GM12874 (cell line): Measurements from ENCODE around the gene LIN37.

Experiments used
- TF ChIP-seq, protein P1 (sequence below): IDR thresholded peaks from 2 replicates; pipeline ENCODE4 v1.5.1; 2011; ENCODE audit warnings: low read depth, mild to moderate bottlenecking, control low read depth, low read length, moderate library complexity; ENCODE audit not compliant: insufficient read depth

Gene LIN37

DNA sequence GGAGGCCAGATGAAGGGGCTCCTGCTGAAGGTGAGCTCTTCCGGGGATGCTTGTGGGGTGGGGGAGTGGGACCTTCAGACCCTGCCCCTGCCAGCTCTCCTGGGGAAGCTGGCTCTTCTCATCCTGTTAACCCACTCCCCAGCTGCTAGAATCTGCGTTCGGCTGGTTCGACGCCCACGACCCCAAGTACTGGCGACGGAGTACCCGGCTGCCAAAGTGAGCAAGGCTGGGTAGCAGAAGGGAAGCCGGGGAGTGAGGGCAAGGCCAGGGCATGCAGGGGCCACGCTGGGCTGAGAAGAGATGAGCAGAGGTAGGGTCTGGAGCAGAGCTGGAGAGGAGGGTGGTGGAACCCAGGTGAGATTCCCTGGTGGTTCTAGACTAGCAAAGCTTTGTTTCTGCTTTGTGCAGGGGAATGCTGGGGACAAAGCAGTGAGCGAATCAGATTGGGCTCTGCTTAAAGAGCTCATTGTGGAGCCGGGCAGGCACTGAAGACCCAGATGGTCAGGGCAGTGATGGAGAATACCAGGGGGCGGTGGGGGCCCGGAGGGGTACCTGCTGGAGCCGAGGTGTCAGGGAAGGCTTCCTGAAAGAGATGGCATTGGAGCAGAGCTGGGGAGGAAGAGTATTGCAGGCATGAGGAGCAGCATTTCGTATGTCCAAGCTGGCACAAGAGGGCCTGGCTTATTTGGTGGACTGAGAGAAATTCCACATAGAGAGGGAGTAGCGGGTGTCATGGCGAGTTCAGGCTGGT lies 20.2 kb upstream of the LIN37 start:
- TF ChIP-seq, protein P1, sequence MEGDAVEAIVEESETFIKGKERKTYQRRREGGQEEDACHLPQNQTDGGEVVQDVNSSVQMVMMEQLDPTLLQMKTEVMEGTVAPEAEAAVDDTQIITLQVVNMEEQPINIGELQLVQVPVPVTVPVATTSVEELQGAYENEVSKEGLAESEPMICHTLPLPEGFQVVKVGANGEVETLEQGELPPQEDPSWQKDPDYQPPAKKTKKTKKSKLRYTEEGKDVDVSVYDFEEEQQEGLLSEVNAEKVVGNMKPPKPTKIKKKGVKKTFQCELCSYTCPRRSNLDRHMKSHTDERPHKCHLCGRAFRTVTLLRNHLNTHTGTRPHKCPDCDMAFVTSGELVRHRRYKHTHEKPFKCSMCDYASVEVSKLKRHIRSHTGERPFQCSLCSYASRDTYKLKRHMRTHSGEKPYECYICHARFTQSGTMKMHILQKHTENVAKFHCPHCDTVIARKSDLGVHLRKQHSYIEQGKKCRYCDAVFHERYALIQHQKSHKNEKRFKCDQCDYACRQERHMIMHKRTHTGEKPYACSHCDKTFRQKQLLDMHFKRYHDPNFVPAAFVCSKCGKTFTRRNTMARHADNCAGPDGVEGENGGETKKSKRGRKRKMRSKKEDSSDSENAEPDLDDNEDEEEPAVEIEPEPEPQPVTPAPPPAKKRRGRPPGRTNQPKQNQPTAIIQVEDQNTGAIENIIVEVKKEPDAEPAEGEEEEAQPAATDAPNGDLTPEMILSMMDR, result no peak

DNA sequence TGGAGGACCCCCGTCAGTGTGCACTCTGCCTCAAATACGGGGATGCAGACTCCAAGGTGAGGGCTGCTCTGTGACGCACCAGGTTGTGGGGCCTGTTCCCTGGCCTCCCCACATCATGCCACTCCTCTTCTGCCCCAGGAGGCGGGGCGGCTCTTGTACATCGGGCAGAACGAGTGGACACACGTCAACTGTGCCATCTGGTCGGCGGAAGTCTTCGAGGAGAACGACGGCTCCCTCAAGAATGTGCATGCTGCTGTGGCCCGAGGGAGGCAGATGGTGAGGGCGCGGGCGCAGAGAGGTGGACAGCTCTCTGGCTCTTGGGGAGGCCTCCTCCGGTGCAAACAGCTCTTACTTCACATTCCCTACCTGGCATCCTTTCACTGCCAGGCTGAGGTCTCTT lies 19.4 kb upstream of the LIN37 start:
- TF ChIP-seq, protein P1, result no peak

DNA sequence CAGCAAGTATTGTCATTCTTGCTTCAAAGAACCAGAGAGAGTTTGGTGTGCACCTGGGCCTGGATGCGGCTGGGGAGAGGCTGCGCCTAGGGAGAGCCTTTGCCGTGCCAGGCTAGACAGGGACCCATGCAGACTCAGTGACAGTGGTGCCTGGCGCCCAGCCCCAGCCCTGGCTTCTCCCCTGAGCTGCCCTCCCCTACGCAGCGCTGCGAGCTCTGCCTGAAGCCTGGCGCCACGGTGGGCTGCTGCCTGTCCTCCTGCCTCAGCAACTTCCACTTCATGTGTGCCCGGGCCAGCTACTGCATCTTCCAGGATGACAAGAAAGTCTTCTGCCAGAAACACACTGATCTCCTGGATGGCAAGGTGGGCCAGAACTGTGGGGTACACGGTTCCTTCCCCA lies 18.6 kb upstream of the LIN37 start:
- TF ChIP-seq, protein P1, result no peak

DNA sequence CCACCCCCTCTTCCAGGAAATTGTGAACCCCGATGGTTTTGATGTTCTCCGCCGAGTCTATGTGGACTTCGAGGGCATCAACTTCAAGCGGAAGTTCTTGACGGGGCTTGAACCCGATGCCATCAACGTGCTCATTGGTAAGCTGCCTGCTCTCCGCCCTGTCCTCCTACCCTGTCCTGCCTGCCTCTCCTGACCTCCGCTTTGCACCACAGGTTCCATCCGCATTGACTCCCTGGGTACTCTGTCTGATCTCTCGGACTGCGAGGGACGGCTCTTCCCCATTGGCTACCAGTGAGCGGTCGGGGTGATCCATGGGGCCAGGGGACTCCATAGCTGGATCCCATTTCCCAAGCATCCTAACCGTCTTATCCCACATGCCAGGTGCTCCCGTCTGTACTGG lies 18.1 kb upstream of the LIN37 start:
- TF ChIP-seq, protein P1, result no peak

DNA sequence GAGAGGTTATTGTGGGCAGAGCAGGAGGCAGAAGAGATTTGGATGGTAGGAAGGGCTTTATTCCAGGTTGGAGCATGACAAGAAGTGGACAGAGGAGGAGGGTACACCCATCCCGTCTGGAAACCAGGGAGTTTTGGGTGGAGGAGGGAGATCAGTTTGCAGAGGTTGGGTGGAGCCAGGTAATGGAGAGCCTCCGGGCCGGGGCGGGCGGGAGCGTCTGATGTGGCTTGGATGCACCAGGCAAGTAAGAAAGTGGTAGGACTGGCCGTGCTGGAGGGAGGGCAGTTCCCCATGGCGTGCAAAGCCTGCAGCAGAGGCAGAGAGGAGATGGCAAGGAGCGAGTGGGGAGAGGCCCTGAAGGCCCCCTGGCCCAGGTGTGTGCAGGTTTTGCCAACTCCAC lies 17.0 kb upstream of the LIN37 start:
- TF ChIP-seq, protein P1, result no peak

DNA sequence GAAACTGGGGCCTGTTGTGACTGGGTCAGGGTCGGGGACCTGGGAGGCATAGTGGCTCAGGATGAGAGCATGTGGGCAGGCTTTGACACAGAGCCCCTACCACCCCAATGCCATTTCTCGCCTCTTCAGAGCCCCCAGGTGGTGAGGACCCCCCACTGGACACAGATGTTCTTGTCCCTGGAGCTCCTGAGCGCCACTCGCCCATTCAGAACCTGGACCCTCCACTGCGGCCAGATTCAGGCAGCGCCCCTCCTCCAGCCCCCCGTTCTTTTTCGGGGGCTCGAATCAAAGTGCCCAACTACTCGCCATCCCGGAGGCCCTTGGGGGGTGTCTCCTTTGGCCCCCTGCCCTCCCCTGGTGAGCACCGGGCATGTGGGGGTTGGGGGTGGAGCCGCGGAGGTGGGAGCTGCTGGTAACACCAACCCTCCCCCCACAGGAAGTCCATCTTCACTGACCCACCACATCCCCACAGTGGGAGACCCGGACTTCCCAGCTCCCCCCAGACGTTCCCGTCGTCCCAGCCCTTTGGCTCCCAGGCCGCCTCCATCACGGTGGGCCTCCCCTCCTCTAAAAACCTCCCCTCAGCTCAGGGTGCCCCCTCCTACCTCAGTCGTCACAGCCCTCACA lies 16.5 kb upstream of the LIN37 start:
- TF ChIP-seq, protein P1, result no peak

DNA sequence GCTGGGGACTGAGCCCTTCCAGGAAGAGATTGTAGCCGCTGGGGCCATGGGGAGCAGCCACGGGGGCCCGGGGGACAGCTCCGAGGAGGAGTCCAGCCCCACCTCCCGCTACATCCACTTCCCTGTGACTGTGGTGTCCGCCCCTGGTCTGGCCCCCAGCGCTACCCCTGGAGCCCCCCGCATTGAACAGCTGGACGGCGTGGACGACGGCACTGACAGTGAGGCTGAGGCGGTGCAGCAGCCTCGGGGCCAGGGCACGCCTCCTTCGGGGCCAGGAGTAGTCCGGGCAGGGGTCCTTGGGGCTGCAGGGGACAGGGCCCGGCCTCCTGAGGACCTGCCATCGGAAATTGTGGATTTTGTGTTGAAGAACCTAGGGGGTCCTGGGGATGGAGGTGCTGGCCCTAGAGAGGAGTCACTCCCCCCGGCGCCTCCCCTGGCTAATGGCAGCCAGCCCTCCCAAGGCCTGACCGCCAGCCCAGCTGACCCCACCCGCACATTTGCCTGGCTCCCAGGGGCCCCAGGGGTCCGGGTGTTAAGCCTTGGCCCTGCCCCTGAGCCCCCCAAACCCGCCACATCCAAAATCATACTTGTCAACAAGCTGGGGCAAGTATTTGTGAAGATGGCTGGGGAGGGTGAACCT lies 15.7 kb upstream of the LIN37 start:
- TF ChIP-seq, protein P1, result no peak
